ENCODE results near the gene IFNL1.
"Not testable (repeated sequence)": the region's sequence is repeated elsewhere in the genome, so short reads cannot be mapped to it uniquely, and the experiment has no call there.

Gene IFNL1

GRCh38 chr19:39270036-39270871 lies 26.0 kb upstream of the IFNL1 start:
- no peak for DNase-seq

GRCh38 chr19:39273859-39274258 lies 22.3 kb upstream of the IFNL1 start:
- DNase-seq: not testable (repeated sequence)

- no peak for DNase-seq
Observed at GRCh38 chr19:39275578-39275977, 20.6 kb upstream of the IFNL1 start.

DNA sequence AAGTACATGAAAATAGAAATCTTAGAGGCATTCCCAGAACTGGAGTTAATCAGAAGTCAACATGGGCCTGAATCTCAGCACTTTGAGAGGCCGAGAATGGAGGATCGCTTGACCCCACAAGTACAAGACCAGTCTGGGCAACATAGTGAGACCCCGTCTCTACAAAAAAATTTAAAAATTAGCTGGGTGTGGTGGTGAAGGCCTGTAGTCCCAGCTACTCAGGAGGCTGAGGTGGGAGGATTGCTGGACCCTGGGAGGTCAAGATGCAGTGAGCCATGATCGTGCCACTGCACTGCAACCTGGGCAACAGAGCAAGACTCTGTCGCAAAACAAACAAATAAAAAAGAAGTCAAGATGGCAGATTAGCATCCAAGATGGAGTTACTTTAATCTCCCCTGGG lies 19.5 kb upstream of the IFNL1 start:
- DNase-seq: no peak

- DNase-seq: no peak
Observed at GRCh38 chr19:39277598-39277997, 18.6 kb upstream of the IFNL1 start.

DNA sequence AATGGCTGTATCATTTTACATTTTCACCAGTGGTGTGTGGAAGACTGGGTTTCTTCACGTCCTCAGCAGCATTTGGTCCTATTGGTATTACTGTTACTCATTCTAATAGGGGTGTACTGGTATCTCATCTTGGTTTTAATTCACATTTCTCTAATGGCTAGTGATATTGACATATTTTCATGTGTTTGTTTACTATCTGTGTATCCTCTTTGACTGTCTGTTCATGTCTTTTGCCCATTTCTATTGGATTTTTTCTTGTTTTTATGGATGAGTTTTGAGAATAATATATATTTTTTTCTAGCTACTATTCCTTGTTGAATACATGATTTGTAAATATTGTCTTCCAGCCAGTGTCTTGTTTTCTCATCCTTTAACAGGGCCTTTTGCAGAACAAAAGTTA lies 14.2 kb upstream of the IFNL1 start:
- no peak for DNase-seq

DNA sequence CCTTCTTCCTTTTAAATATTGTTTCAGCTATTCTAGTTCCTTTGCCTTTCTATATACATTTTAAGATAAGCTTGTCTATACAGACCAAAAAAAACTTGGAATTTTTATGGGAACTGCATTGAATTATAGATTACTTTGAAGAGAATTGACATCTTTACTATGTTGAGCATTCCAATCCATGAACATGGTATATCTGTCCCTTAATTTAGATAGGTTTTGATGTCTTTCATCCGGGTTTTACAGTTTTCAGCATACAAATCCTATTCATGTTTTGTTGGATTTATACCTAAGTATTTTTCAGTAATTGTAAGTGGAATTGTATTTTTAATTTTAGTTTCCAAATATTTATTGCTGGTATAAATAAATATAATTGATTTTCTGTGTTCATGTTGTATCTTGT lies 12.2 kb upstream of the IFNL1 start:
- DNase-seq: no peak

GRCh38 chr19:39293394-39293793 lies 2.8 kb upstream of the IFNL1 start:
- DNase-seq: no peak

DNA sequence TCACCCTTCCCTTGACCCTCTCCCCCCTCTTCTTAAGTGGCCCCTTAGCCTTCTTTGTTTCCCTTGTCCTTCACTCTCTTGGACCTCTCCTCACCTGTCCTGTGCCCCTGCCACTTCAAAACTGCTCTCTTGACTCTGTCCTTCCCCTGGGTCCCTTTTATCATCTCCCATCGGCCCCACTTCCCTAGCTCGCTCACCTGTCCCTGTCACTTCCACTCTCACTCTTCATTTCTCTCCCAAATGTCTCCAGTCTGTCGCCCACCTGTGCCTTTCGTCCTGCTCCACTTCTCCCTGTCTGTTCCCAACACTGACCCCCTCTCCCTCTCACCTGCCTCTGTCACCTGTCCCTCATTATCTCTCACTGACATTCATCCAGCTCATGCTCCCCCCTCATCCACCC lies 699 bp downstream of the IFNL1 start:
- no peak for DNase-seq

DNA sequence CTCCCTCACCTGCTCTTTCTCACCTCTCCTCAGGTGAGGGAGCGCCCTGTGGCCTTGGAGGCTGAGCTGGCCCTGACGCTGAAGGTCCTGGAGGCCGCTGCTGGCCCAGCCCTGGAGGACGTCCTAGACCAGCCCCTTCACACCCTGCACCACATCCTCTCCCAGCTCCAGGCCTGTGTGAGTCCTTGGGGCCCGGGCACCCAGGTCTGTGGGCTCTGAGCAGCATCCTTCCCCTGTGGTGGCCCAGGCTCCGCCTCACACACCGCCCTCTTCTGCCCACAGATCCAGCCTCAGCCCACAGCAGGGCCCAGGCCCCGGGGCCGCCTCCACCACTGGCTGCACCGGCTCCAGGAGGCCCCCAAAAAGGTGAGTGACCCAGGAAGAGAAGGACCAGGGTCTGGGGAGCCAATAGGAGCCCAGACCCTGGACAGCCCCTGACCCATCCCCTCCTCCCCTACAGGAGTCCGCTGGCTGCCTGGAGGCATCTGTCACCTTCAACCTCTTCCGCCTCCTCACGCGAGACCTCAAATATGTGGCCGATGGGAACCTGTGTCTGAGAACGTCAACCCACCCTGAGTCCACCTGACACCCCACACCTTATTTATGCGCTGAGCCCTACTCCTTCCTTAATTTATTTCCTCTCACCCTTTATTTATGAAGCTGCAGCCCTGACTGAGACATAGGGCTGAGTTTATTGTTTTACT lies 1.9 kb downstream of the IFNL1 start:
- DNase-seq: no peak

DNA sequence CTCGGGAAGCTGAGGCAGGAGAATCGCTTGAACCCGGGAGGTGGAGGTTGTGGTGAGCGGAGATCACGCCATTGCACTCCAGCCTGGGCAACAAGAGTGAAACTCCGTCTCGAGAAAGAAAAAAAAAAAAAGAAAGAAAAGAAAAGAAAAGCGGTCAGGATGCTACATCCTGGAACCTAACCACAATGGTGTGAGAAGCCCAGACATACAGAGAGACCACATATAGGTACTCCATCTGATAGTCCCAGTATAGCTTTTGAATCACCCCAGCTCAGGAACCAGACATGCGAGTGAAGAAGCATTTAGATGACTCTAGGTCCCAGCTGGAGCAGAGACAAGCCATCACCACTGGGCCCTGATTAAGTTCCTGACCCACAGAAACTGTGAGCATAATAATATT lies 3.2 kb downstream of the IFNL1 start:
- DNase-seq: no peak

- no peak for DNase-seq
Observed at GRCh38 chr19:39299832-39300231, 3.6 kb downstream of the IFNL1 start.

DNA sequence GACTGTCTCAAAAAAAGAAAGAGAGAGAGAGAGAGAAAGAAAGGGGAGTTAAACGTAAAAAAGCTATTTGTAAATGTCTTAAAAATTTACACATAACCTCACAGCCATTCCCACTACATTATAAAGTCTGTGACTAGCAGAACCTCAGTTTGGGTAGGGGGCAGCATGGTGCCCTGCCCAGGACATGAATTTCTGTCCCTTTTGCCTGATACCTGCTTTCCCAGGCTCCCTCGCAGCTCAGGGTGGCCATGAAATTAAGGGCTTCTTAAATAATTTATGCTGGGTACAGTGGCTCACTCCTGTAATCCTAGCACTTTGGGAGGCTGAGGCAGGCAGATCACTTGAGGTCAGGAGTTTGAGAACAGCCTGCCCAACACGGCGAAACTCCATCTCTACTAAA lies 4.8 kb downstream of the IFNL1 start:
- DNase-seq: no peak

GRCh38 chr19:39301562-39301961 lies 5.4 kb downstream of the IFNL1 start:
- DNase-seq: no peak

DNA sequence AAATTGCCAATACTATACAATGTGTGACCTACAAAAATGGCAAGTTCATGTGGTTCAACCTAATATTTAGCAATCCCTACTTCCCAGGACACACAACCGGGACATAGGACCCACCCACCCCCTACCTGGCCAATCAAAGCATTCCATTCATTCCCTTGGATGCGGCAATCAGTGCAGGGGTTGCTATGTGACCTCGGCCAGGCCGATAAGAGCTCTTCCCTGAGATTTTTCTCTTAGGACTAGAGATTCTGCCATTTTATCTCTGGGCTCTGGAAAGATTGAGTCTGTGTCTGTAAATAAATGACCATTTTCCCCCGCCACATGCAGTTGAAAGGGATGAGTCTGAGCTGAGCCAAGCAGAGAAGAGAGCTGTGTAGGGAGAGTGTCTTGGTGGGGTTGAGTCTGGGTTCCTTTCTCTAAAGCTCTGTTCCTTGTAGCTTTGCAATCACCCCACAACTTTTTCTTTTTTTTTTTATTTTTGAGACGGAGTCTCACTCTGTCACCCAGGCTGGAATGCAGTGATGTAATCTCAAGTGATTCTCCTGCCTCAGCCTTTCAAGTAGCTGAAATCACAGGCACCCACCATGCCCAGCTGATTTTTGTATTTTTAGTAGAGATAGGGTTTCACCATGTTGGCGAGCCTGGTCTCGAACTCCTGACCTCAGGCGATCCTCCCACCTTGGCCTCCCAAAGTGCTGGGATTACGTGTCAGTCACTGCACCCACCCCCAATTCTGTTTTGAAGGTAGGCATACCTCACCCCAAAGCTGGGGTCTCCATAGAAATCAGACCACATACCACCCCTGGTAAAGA lies 7.4 kb downstream of the IFNL1 start:
- DNase-seq: no peak

DNA sequence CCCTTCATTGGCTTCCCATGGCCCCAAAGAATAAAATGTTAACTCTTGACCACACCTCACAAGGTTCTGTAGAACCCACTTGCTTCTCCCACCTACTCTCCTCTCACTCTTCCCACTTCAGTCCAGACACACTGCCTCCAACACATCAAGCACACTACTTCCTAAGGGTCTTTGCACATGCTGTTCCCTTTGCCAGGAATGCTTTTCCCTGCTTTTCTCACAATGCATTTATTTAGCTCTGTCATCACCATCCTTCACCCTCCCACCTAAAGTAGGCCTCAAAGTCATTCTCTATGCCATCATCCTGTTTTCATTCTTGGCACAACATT lies 7.9 kb downstream of the IFNL1 start:
- no peak for DNase-seq

- no peak for DNase-seq
Observed at GRCh38 chr19:39304701-39305571, 8.7 kb downstream of the IFNL1 start.

GRCh38 chr19:39306075-39306474 lies 9.9 kb downstream of the IFNL1 start:
- no peak for DNase-seq

- no peak for DNase-seq
Observed at GRCh38 chr19:39307046-39307821, 11.0 kb downstream of the IFNL1 start.

- DNase-seq: no peak
Observed at GRCh38 chr19:39307822-39308530, 11.8 kb downstream of the IFNL1 start.
